H9 (cell line): Measurements from ENCODE around the gene KCTD20. TPM values are rescaled to one million over a fixed set of nuclear protein-coding genes. Genes with fewer than 3 reads are reported as not detected.

ENCODE experiments used
- DNase-seq: peaks from one replicate; pipeline ENCODE4 v3.0.0-alpha.2; 2017
- H2AFZ ChIP-seq: one replicate; pipeline ENCODE4 v1.6.1; 2013; ENCODE audit warnings: mild to moderate bottlenecking, low read length, control low read depth, moderate library complexity
- H2AK5ac ChIP-seq: 2 replicates; pipeline ENCODE4 v1.6.1; 2013; ENCODE audit warnings: low read length, control low read depth, mixed read lengths; ENCODE audit not compliant: insufficient read length
- H2BK120ac ChIP-seq: one replicate; pipeline ENCODE4 v1.6.1; 2013; ENCODE audit warnings: low read depth, mild to moderate bottlenecking, low read length, control low read depth, inconsistent platforms; ENCODE audit not compliant: poor library complexity, severe bottlenecking
- H2BK12ac ChIP-seq: 2 replicates; pipeline ENCODE4 v1.6.1; 2013; ENCODE audit warnings: low read length, control low read depth, mixed read lengths, low read depth; ENCODE audit not compliant: insufficient read length
- H2BK15ac ChIP-seq: 2 replicates; pipeline ENCODE4 v1.6.1; 2013; ENCODE audit warnings: low read depth, low read length, control low read depth
- H2BK20ac ChIP-seq: one replicate; pipeline ENCODE4 v1.6.1; 2013; ENCODE audit warnings: low read depth, mild to moderate bottlenecking, low read length, control low read depth, inconsistent platforms; ENCODE audit not compliant: poor library complexity, severe bottlenecking
- H2BK5ac ChIP-seq: 2 replicates; pipeline ENCODE4 v1.6.1; 2013; ENCODE audit warnings: low read length, control low read depth, mixed read lengths; ENCODE audit not compliant: insufficient read length
- H3K14ac ChIP-seq: 2 replicates; pipeline ENCODE4 v1.6.1; 2013; ENCODE audit warnings: low read length, control low read depth; ENCODE audit not compliant: insufficient read depth
- H3K18ac ChIP-seq: 2 replicates; pipeline ENCODE4 v1.6.1; 2013; ENCODE audit warnings: low read depth, mild to moderate bottlenecking, mixed read lengths, low read length, control low read depth; ENCODE audit not compliant: insufficient read length
- H3K23ac ChIP-seq: 2 replicates; pipeline ENCODE4 v1.6.1; 2013; ENCODE audit warnings: low read length, control low read depth, mixed read lengths, low read depth; ENCODE audit not compliant: insufficient read length
- H3K23me2 ChIP-seq: 2 replicates; pipeline ENCODE4 v1.6.1; 2013; ENCODE audit warnings: low read depth, mild to moderate bottlenecking, mixed read lengths, low read length, control low read depth; ENCODE audit not compliant: insufficient read length, poor library complexity, severe bottlenecking
- H3K27ac ChIP-seq: 2 replicates; pipeline ENCODE4 v1.5.1; 2013; ENCODE audit warnings: low read length, control low read depth, mixed read lengths, low read depth; ENCODE audit not compliant: insufficient read length
- H3K27me3 ChIP-seq: 2 replicates; pipeline ENCODE4 v1.6.1; 2013; ENCODE audit warnings: low read length, control low read depth, inconsistent platforms; ENCODE audit not compliant: insufficient read depth
- H3K4ac ChIP-seq: 2 replicates; pipeline ENCODE4 v1.6.1; 2013; ENCODE audit warnings: low read depth, mild to moderate bottlenecking, control low read depth, inconsistent platforms, low read length, moderate library complexity
- H3K4me1 ChIP-seq: 2 replicates; pipeline ENCODE4 v1.6.1; 2013; ENCODE audit warnings: low read length, control low read depth, inconsistent platforms; ENCODE audit not compliant: insufficient read depth
- H3K4me2 ChIP-seq: 2 replicates; pipeline ENCODE4 v1.6.1; 2013; ENCODE audit warnings: low read length, control low read depth, mixed read lengths; ENCODE audit not compliant: insufficient read length, insufficient read depth
- H3K56ac ChIP-seq: 2 replicates; pipeline ENCODE4 v1.6.1; 2013; ENCODE audit warnings: low read depth, mild to moderate bottlenecking, mixed read lengths, low read length, control low read depth; ENCODE audit not compliant: insufficient read length
- H3K79me1 ChIP-seq: 2 replicates; pipeline ENCODE4 v1.6.1; 2013; ENCODE audit warnings: low read depth, mild to moderate bottlenecking, moderate library complexity, low read length, control low read depth, inconsistent platforms; ENCODE audit not compliant: insufficient read depth, poor library complexity, severe bottlenecking
- H3K79me2 ChIP-seq: 2 replicates; pipeline ENCODE4 v1.6.1; 2013; ENCODE audit warnings: low read length, control low read depth, inconsistent platforms; ENCODE audit not compliant: insufficient read depth
- H3K9ac ChIP-seq: 2 replicates; pipeline ENCODE4 v1.6.1; 2013; ENCODE audit warnings: low read length, control low read depth, mixed read lengths; ENCODE audit not compliant: insufficient read length; ENCODE audit errors: extremely low read depth
- H3K9me3 ChIP-seq: one replicate; pipeline ENCODE4 v1.6.1; 2013; ENCODE audit warnings: low read depth, low read length, inconsistent platforms; ENCODE audit not compliant: control insufficient read depth
- H3T11ph ChIP-seq: one replicate; pipeline ENCODE4 v1.6.1; 2013; ENCODE audit warnings: mild to moderate bottlenecking, low read length, control low read depth, inconsistent platforms
- H4K20me1 ChIP-seq: one replicate; pipeline ENCODE4 v1.6.1; 2013; ENCODE audit not compliant: control insufficient read depth, insufficient read length, insufficient read depth
- H4K5ac ChIP-seq: 2 replicates; pipeline ENCODE4 v1.6.1; 2013; ENCODE audit warnings: low read depth, mild to moderate bottlenecking, mixed read lengths, low read length, control low read depth; ENCODE audit not compliant: insufficient read length
- H4K8ac ChIP-seq: replicated peaks from 2 replicates; pipeline ENCODE4 v1.6.1; 2013; ENCODE audit warnings: low read length, control low read depth, mixed read lengths, low read depth; ENCODE audit not compliant: insufficient read length
- H4K91ac ChIP-seq: 2 replicates; pipeline ENCODE4 v1.6.1; 2013; ENCODE audit warnings: low read depth, mild to moderate bottlenecking, moderate library complexity, mixed read lengths, low read length, control low read depth; ENCODE audit not compliant: insufficient read length
- H3K27ac Mint-ChIP-seq, 3 experiments: 2 replicates in 2 of 3; 3 replicates in 1 of 3; pipeline ENCODE4 v1.8.0; 2020 to 2021; ENCODE audit warnings: mixed read lengths in 3 of 3, mild to moderate bottlenecking in 1 of 3, moderate library complexity in 1 of 3
- H3K27me3 Mint-ChIP-seq: 2 replicates; pipeline ENCODE4 v1.8.0; 2021; ENCODE audit warnings: low read depth, mild to moderate bottlenecking, moderate library complexity, mixed read lengths
- H3K36me3 Mint-ChIP-seq, 3 experiments: 2 replicates in 2 of 3; 3 replicates in 1 of 3; pipeline ENCODE4 v1.8.0; 2020 to 2021; ENCODE audit warnings: low read depth in 3 of 3, mixed read lengths in 3 of 3; ENCODE audit not compliant: insufficient read depth in 1 of 3
- H3K4me1 Mint-ChIP-seq, 2 experiments: 2 replicates each; pipeline ENCODE4 v1.8.0; 2020; ENCODE audit warnings: mixed read lengths in 2 of 2
- H3K4me3 Mint-ChIP-seq, 2 experiments: 2 replicates in 1 of 2; 3 replicates in 1 of 2; pipeline ENCODE4 v1.8.0; 2020 to 2021; ENCODE audit warnings: mild to moderate bottlenecking in 2 of 2, mixed read lengths in 2 of 2, moderate library complexity in 1 of 2
- H3K9me3 Mint-ChIP-seq, 2 experiments: 2 replicates in 1 of 2; 3 replicates in 1 of 2; pipeline ENCODE4 v1.8.0; 2020; ENCODE audit warnings: mild to moderate bottlenecking in 2 of 2, mixed read lengths in 2 of 2, moderate library complexity in 1 of 2
- CTCF ChIP-seq: fragments of 200-600 bp; sonication (generic); conservative IDR thresholded peaks from 3 replicates; pipeline ENCODE4 v1.8.0; 2021; ENCODE audit warnings: antibody characterized with exemption, mild to moderate bottlenecking
- WGBS: extraction: QIAGEN DNeasy Blood & Tissue Kit; methylation state at CpG from one replicate; pipeline ENCODE4 v1.1.7; 2013; ENCODE audit warnings: missing lambda C conversion rate, low lambda C conversion rate, mixed read lengths; ENCODE audit not compliant: insufficient read length; ENCODE audit errors: extremely low coverage; 5-methylcytosine and 5-hydroxymethylcytosine counted together
- total RNA-seq: library from RNA; stranded (reverse); gene quantifications from 2 replicates; pipeline ENCODE4 v1.2.1, GENCODE V29; 2021

Gene KCTD20
- total RNA-seq, 1 experiment from 2014 or later, result 22.6 TPM

- H3K23me2 ChIP-seq, result peaks cover 9% of the 10 kb centered on the region
- no peaks in the 10 kb centered on the region for H4K20me1 ChIP-seq
- no peak overlapping the region for H3K4ac ChIP-seq
- H3K27ac ChIP-seq, result no peak overlapping the region
- H3K18ac ChIP-seq, result no peak overlapping the region
- no peak for TF ChIP-seq CTCF
- no peak overlapping the region for H2BK5ac ChIP-seq
- Mint-ChIP-seq H3K27me3 (no peaks in the 10 kb centered on the region; the same call in 1 of the 2 replicates), H3K9me3 (no peaks in the 10 kb centered on the region; a peak in 1 of 5 replicates), H3K36me3 (no peaks in the 10 kb centered on the region), H3K4me1 (peaks cover 15 to 16% of the 10 kb centered on the region in 2 experiments), H3K4me3 (no peak overlapping the region), H3K27ac (no peak overlapping the region)
- H2BK12ac ChIP-seq, result no peak overlapping the region
- no peak overlapping the region for H2AFZ ChIP-seq
- no peak overlapping the region for H3K14ac ChIP-seq
- H2BK15ac ChIP-seq, result no peak overlapping the region
- no peak overlapping the region for H4K8ac ChIP-seq
- H3K9ac ChIP-seq, result no peak overlapping the region
- H3K79me2 ChIP-seq, result no peaks in the 10 kb centered on the region
- H4K91ac ChIP-seq, result no peak overlapping the region
- H3K56ac ChIP-seq, result no peak overlapping the region
- H4K5ac ChIP-seq, result no peak overlapping the region
- no peaks in the 10 kb centered on the region for H3K9me3 ChIP-seq
- H2BK20ac ChIP-seq, result no peak overlapping the region
- no peak overlapping the region for H2BK120ac ChIP-seq
- no peaks in the 10 kb centered on the region for H3K79me1 ChIP-seq
- no peak overlapping the region for H3K23ac ChIP-seq
- H3T11ph ChIP-seq, result no peak overlapping the region
- H2AK5ac ChIP-seq, result no peak overlapping the region
- H3K4me2 ChIP-seq, result no peak overlapping the region
- H3K27me3 ChIP-seq, result no peaks in the 10 kb centered on the region
- no peaks in the 10 kb centered on the region for H3K4me1 ChIP-seq
- no peak for DNase-seq
- WGBS, result no CpG with 5 or more reads among the region's 3 CpGs
Measured at GRCh38 chr6:36426622-36427021, 16.2 kb upstream of the KCTD20 start.
